Ascending aorta (tissue), 2 donors: ENCODE results near the gene SLC1A6. TPM values are rescaled to one million over a fixed set of nuclear protein-coding genes. Genes with fewer than 3 reads are reported as not detected.
"Not testable (repeated sequence)": the region's sequence is repeated elsewhere in the genome, so short reads cannot be mapped to it uniquely, and the experiment has no call there.

Experiments
- DNase-seq, 2 donors: peaks; one replicate each; pipeline ENCODE4 v3.0.0-alpha.2; 2019; ENCODE audit warnings: low spot score in 2 of 2
- H3K27ac ChIP-seq, 2 donors: fragments of 200-600 bp; sonication (generic); one replicate each; pipeline ENCODE4 v1.5.1; 2016 to 2017; ENCODE audit warnings: mild to moderate bottlenecking in 1 of 2
- H3K27me3 ChIP-seq: fragments of 200-600 bp; sonication (generic); one replicate; pipeline ENCODE4 v1.5.1; 2017
- H3K36me3 ChIP-seq, 2 donors: fragments of 200-600 bp; sonication (generic); one replicate each; pipeline ENCODE4 v1.5.1; 2016
- H3K4me1 ChIP-seq, 2 donors: fragments of 200-600 bp; sonication (generic); one replicate each; pipeline ENCODE4 v1.5.1; 2016 to 2017; ENCODE audit warnings: mild to moderate bottlenecking in 1 of 2
- H3K4me3 ChIP-seq, 2 donors: fragments of 200-600 bp; sonication (generic); one replicate each; pipeline ENCODE4 v1.5.1; 2016 to 2017; ENCODE audit warnings: mild to moderate bottlenecking in 1 of 2
- H3K9me3 ChIP-seq, 2 donors: fragments of 200-600 bp; sonication (generic); one replicate each; pipeline ENCODE4 v1.5.1; 2016
- intact Hi-C: fragments of 100-400 bp; cut with DNase I; formaldehyde crosslinking; loops from one replicate; pipeline ENCODE4 v1.15.1; 2023
- total RNA-seq: library from RNA; depleted of rRNA; stranded (reverse); fragments of >200 nt; gene quantifications from one replicate; pipeline ENCODE4 v1.1.0, GENCODE V29; 2016
- TF ChIP-seq, protein P1 (sequence below), 3 experiments: fragments of 200-600 bp in 2 of 3; fragments of 450-650 bp in 1 of 3; sonication (generic) in 2 of 3; IDR thresholded peaks; one replicate each; pipeline ENCODE4 v1.5.1; 2016 to 2019; ENCODE audit warnings: antibody characterized with exemption in 3 of 3, mild to moderate bottlenecking in 1 of 3, moderate library complexity in 1 of 3

Gene SLC1A6
- not detected for total RNA-seq

DNA sequence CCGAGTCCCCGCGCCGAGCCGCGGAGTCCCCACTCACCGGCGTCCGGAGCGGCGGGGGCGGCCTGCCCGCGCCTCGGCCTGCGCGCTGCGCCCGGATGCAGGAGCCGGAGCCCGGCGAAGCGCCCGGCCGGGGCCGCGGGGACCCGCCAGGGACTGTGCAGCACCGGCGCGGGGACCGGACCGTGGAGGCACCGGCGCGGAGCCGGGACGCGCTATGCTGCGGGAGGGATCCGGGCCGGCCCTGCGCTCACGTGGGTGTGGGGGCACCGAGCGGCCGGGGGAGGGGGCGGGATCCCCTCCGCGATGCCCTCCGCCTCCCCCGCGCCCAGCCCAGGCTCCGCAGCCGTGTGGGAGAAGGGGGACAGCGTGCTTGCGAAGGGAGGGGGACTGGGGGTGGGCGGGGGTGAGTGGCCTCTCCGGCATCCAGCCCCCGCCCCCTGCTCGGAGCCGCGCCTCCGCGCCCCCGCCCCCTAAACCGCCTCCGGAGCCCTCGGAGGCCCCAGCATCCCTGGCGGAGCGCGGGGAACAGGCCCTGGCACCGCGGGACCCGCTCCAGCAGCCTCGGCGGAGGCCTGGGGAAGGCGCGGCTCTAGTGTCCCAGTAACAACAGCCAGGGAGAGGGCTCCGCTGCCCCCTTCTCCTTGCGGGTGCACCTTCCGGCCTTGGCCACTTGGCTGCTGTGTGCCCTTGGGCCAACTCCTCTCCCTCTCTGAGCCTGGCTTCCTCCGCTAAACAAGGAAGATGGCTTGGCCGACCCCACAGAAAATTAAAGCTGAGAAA lies at the start of gene SLC1A6:
TSS of gene SLC1A6 (minus strand) at position 389 of the 780 bp plus-strand sequence. CDS start 6,954 bp downstream, outside the sequence.
- no peak for DNase-seq
- H3K27ac ChIP-seq = no peak within 1 kb of the TSS
- intact Hi-C loops = no loop called here
- no peaks in the 10 kb centered on the region for H3K4me1 ChIP-seq
- TF ChIP-seq, protein P1, sequence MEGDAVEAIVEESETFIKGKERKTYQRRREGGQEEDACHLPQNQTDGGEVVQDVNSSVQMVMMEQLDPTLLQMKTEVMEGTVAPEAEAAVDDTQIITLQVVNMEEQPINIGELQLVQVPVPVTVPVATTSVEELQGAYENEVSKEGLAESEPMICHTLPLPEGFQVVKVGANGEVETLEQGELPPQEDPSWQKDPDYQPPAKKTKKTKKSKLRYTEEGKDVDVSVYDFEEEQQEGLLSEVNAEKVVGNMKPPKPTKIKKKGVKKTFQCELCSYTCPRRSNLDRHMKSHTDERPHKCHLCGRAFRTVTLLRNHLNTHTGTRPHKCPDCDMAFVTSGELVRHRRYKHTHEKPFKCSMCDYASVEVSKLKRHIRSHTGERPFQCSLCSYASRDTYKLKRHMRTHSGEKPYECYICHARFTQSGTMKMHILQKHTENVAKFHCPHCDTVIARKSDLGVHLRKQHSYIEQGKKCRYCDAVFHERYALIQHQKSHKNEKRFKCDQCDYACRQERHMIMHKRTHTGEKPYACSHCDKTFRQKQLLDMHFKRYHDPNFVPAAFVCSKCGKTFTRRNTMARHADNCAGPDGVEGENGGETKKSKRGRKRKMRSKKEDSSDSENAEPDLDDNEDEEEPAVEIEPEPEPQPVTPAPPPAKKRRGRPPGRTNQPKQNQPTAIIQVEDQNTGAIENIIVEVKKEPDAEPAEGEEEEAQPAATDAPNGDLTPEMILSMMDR (IDR thresholded peaks at IDR 0.05) = no peak
- H3K27me3 ChIP-seq = no peaks in the 10 kb centered on the region
- H3K9me3 ChIP-seq = no peaks in the 10 kb centered on the region
- H3K4me3 ChIP-seq = no peak within 1 kb of the TSS
- H3K36me3 ChIP-seq = no peaks in the 10 kb centered on the region

DNA sequence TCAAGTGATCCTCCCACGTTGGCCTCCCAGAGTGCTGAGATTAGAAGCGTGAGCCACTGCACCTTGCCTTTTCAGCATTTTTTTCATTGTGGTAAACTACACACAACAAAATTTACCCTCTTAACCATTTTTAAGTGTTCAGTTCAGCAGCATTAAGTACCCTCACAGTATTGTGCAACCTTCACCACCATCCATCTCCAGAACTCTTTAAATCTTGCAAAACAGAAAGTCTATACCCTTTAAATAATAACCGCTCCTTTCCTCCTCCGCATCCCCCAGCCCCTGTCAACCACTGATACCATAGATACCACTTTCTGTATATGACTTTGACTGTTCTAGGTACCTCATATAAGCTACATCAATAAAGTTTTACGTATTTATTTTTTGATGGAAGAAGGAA lies 48.8 kb upstream of the SLC1A6 start:
- H3K4me3 ChIP-seq = no peak overlapping the region
- TF ChIP-seq, protein P1 (IDR thresholded peaks at IDR 0.05) = no peak
- no peak for DNase-seq
- H3K27ac ChIP-seq = no peak overlapping the region
- H3K4me1 ChIP-seq = no peaks in the 10 kb centered on the region
- no peaks in the 10 kb centered on the region for H3K9me3 ChIP-seq
- intact Hi-C loops = no loop called here
- no peaks in the 10 kb centered on the region for H3K36me3 ChIP-seq
- no peaks in the 10 kb centered on the region for H3K27me3 ChIP-seq

DNA sequence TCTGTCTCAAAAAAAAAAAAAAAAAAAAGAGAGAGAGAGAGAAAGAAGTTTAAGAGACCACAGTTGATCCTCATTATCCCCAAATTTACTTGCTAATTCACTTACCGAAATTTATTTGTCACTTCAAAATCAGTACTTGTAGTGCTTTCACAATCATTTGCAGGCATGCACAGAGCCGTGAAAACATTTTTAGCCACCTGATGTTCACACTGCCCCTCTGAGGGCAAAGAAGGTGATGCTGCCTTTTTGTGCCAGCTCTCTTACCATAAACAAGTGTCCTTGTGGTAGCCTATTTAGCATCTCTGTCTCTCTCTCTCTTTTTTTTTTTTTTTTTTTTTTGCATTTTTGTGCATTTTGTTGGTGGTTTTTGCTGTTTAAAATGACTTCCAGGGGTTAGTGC lies 45.6 kb upstream of the SLC1A6 start:
- DNase-seq = no peak
- no peak overlapping the region for H3K4me3 ChIP-seq
- H3K27ac ChIP-seq = no peak overlapping the region
- TF ChIP-seq, protein P1 (IDR thresholded peaks at IDR 0.05) = no peak
- H3K36me3 ChIP-seq = no peaks in the 10 kb centered on the region
- peaks cover 3% of the 10 kb centered on the region for H3K27me3 ChIP-seq
- H3K4me1 ChIP-seq = no peaks in the 10 kb centered on the region
- intact Hi-C loops = no loop called here
- no peaks in the 10 kb centered on the region for H3K9me3 ChIP-seq

DNA sequence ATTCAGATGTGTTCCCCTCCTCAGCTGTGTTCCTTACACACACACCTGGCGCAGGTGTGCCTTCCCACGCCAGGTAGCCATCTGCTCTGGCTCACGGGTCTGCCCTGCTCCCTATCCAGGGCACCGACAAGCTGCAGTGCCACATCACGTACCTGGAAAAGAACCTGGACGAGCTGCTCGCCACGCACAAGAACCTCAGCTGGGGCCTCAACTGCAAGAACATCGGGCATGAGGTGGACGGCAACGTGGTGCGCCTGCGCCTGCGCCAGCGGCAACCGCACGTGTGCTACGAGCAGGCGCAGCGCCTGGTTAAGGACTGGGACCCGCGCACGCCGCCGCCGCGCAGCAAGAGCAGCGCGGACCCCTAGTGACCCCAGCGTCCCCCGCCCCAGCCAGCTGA lies 43.1 kb upstream of the SLC1A6 start:
- DNase-seq = no peak
- H3K36me3 ChIP-seq = no peaks in the 10 kb centered on the region
- no peak overlapping the region for H3K27ac ChIP-seq
- H3K4me3 ChIP-seq = no peak overlapping the region
- H3K4me1 ChIP-seq = no peaks in the 10 kb centered on the region
- peaks cover 3% of the 10 kb centered on the region for H3K27me3 ChIP-seq
- intact Hi-C loops = no loop called here
- TF ChIP-seq, protein P1 (IDR thresholded peaks at IDR 0.05) = no peak
- H3K9me3 ChIP-seq = no peaks in the 10 kb centered on the region

DNA sequence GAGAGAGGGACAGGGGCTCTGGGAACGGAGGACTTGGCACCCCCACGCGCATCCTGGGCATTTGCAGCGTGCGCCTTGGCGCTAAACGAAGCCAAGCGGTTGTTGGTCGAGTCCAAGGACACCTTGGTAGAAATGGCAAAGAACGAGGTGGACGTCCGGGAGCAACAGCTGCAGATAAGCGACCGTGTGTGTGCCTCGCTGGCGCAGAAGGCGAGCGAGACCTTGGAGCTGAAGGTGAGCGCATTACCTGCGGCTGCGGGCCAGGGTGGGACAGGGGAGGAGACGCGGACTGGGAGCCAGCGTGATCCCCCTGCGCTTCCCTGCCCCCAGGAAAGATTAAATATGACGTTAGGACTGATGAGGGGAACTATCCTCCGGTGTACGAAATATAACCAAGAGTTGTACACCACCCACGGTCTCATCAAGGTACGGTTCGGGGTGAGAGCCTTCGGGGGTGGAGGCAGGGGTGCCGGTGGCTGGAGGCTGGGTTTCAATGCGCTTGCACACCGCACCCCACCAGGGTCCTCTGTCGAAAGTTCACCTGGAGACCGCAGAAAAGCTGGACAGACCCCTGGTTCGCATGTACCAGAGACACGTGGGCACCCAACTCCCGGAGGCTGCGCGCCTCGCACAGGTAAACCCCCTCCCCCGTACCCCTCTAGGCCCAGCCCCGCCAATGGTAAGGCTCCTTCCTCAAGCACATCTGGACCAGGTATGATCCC lies 41.8 kb upstream of the SLC1A6 start:
- intact Hi-C loops = no loop called here
- Histone ChIP-seq H3K36me3 (no peaks in the 10 kb centered on the region), H3K27ac (no peak overlapping the region), H3K4me3 (no peak overlapping the region), H3K4me1 (no peaks in the 10 kb centered on the region), H3K9me3 (no peaks in the 10 kb centered on the region), H3K27me3 (peaks cover 3% of the 10 kb centered on the region)
- TF ChIP-seq, protein P1 (IDR thresholded peaks at IDR 0.05) = no peak
- DNase-seq = no peak

DNA sequence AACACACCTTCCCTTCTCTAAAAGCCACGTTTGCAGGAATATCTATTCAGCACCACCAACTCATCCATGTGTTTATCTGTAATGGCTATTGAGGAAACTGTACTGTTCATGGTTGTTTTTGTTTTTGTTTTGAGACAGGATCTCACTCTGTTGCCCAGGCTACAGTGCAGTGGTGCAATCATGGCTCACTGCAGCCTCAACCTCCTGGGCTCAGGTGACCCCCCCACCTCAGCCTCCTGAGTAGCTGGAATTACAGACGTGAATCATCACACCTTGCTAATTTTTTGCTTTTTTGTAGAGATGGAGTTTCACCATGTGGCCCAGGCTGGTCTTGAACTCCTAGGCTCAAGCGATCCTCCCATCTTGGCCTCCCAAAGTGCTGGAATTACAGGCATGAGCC lies 39.2 kb upstream of the SLC1A6 start:
- H3K4me1 ChIP-seq, H3K36me3 ChIP-seq, H3K27ac ChIP-seq, intact Hi-C loops, H3K4me3 ChIP-seq, H3K27me3 ChIP-seq, DNase-seq, H3K9me3 ChIP-seq: not testable (repeated sequence)
